Stimulated activated naive CD8-positive, alpha-beta T cell treated with anti-CD3 and anti-CD28 coated beads, Interleukin-15, Interleukin-2, amounts not matched to agents 100 ng/mL and 50 ng/mL, for 24 hours (primary cell): ENCODE measurements around the gene SEMA4D.

Experiments
- H3K27ac Mint-ChIP-seq: one replicate; pipeline ENCODE4 v1.8.0; 2021; ENCODE audit warnings: mild to moderate bottlenecking, mixed read lengths
- H3K27me3 Mint-ChIP-seq: one replicate; pipeline ENCODE4 v1.8.0; 2021; ENCODE audit warnings: mixed read lengths
- H3K36me3 Mint-ChIP-seq: one replicate; pipeline ENCODE4 v1.8.0; 2021; ENCODE audit warnings: low read depth, mixed read lengths
- H3K4me1 Mint-ChIP-seq: one replicate; pipeline ENCODE4 v1.8.0; 2021; ENCODE audit warnings: low read depth, mixed read lengths
- H3K4me3 Mint-ChIP-seq: one replicate; pipeline ENCODE4 v1.8.0; 2021; ENCODE audit warnings: mild to moderate bottlenecking, mixed read lengths
- H3K9me3 Mint-ChIP-seq: one replicate; pipeline ENCODE4 v1.8.0; 2021; ENCODE audit warnings: mixed read lengths

The SEMA4D gene

DNA sequence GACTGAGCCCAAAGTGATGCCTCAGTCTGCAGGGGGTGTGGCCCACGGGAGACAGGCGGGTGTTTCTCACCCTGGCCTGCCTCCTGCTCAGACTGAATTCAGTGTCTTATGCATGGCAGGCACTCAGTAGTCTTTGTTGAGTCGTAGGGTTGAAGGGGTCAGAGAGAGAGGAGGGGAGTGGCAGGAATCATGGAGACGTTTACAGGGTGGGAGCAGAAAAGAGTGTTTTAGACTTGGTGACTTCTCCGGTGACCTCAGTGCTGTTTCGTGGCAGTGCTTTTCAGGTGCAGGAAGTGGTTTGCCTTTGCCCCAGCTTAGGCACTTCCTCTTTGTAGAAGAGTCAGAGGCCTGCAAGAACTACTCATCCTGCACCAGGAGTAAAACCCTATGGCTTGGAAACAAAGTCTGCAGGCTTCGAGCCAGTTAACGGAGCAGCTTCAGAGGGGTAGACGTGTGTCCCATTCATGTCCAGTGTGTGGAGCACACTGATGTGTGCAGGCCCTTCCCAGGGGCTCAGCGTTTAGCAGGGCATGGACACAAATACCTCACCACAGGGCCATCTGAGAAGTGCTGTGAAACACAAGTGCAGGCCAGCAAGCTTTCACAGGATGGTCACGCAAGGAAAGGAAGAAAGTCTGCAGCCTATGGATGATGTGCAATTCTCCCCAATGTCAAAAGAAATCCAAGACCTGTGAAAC is 24.5 kb upstream of the SEMA4D start:
- no peaks in the 10 kb centered on the region for H3K9me3 Mint-ChIP-seq
- H3K4me1 Mint-ChIP-seq: peaks cover 96% of the 10 kb centered on the region
- peak overlapping the region; percentile 67 for H3K4me3 Mint-ChIP-seq
- peak overlapping the region; percentile 98 for H3K27ac Mint-ChIP-seq
- no peaks in the 10 kb centered on the region for H3K27me3 Mint-ChIP-seq
- H3K36me3 Mint-ChIP-seq: no peaks in the 10 kb centered on the region

- no peaks in the 10 kb centered on the region for H3K36me3 Mint-ChIP-seq
- H3K4me1 Mint-ChIP-seq: peaks cover 75% of the 10 kb centered on the region
- no peaks in the 10 kb centered on the region for H3K27me3 Mint-ChIP-seq
- peak overlapping the region; percentile 78 for H3K27ac Mint-ChIP-seq
- H3K4me3 Mint-ChIP-seq: no peak overlapping the region
- no peaks in the 10 kb centered on the region for H3K9me3 Mint-ChIP-seq
These were observed 21.5 kb upstream of the SEMA4D start for GRCh38 chr9:89519366-89519805.

DNA sequence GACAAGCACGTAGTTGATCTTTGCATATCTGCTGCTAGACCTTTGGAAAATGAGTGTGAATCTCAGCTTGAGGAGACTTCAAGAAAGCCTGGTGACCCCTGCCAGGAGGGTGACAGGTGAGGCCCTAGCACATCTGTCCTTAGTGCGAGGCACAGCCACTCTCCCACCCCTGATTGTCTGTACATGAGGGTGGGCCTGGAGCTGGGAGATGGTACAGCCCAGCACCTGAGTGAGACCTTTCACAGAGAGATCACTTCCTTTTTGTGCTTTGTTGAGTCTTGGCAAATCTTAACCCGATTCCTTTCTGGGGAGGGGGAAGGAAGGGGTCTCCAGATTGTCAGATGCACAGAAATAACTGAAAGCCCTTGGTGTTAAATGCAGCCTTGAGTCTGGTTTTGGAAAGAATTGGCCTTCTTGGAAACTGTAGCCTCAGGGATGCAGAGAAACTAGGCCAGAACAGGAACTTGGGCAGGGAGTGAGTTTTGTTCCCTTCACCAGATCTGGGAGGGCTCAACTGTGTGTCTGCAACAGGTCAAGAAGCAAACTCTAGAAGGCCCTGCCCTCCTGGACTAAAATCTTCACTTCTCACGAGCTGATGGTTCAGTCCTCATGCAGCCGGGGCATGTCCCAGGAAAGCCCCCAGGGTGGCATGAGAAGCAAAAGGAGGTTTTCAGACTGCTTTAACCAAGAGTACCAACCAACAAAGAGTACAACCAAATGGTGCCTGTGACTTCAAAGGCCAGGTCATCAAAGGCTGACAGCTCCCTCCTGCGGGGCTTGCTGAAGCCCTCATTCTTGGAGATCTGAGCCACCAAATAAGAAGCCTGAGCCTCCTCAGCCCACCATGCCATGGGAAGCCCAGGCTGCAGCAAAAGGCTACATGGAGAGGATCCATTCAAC is 20.8 kb upstream of the SEMA4D start:
- no peaks in the 10 kb centered on the region for H3K27me3 Mint-ChIP-seq
- H3K4me3 Mint-ChIP-seq: no peak overlapping the region
- H3K9me3 Mint-ChIP-seq: no peaks in the 10 kb centered on the region
- H3K27ac Mint-ChIP-seq: peak overlapping the region; percentile 78
- no peaks in the 10 kb centered on the region for H3K36me3 Mint-ChIP-seq
- H3K4me1 Mint-ChIP-seq: peaks cover 72% of the 10 kb centered on the region

DNA sequence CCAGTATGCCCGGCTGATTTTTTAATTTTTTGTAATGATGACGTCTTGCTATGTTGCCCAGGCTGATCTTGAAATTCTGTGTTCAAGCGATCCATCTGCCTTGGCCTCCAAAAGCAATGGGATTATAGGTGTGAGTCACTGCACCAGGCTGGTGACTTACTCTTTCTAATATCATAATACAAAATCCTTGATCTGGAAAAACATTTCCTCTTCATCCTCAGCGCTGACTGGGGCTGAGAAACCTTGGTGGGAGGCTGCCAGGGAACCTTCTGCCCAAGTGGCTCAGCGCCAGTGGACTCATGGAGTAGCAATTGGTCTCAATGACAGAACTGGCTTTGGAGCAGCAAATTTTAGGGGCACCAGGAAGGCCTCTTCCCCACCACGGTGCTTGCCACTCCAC is 17.5 kb upstream of the SEMA4D start:
- Mint-ChIP-seq H3K27ac (no peak overlapping the region), H3K9me3 (no peaks in the 10 kb centered on the region), H3K36me3 (no peaks in the 10 kb centered on the region), H3K27me3 (no peaks in the 10 kb centered on the region), H3K4me1 (peaks cover 57% of the 10 kb centered on the region), H3K4me3 (no peak overlapping the region)

DNA sequence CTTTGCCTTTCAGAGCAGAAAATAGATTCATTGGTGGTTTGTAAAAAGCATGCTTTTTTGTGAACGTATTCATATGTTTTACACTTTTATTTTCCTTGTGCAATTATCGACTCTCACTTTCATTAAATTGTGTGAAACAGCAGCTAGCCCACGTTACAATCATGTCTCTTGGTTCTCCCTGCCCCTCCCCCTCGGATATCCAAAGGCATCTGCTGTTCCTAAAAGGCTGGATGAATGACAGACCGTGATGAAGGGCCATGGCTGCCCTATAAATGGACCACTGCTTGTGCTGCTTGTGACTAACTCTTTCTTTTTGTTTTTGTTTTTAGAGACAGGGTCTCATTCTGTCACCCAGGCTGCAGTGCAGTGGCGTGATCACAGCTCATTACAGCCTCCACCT is 17.0 kb upstream of the SEMA4D start:
- Mint-ChIP-seq H3K9me3 (no peaks in the 10 kb centered on the region), H3K36me3 (no peaks in the 10 kb centered on the region), H3K4me1 (peaks cover 57% of the 10 kb centered on the region), H3K27me3 (no peaks in the 10 kb centered on the region), H3K27ac (no peak overlapping the region), H3K4me3 (no peak overlapping the region)

DNA sequence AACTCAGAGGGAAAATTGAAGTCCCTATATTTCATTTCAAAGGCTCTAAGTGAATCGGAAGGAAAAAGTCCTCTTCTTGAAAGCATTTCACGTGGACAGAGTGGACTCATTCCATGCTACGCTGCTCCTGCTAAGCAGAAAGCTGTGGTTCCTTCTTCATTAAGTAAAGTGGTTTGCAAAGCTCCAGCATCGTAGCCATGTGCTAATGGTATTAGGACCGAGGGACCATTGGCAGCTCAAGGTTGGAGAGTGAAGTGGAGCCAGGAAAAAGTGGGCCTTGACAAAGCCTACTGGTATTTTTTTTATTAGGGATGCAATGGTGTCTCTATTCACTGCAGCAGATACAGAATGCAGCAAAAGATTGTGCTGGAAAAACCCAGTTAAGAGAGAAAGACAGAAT is 16.4 kb upstream of the SEMA4D start:
- Mint-ChIP-seq H3K27me3 (no peaks in the 10 kb centered on the region), H3K4me3 (no peak overlapping the region), H3K36me3 (no peaks in the 10 kb centered on the region), H3K27ac (no peak overlapping the region), H3K4me1 (peaks cover 57% of the 10 kb centered on the region), H3K9me3 (no peaks in the 10 kb centered on the region)

- H3K4me3 Mint-ChIP-seq: no peak overlapping the region
- no peak overlapping the region for H3K27ac Mint-ChIP-seq
- no peaks in the 10 kb centered on the region for H3K9me3 Mint-ChIP-seq
- no peaks in the 10 kb centered on the region for H3K27me3 Mint-ChIP-seq
- H3K4me1 Mint-ChIP-seq: peaks cover 57% of the 10 kb centered on the region
- H3K36me3 Mint-ChIP-seq: no peaks in the 10 kb centered on the region
These were observed 15.9 kb upstream of the SEMA4D start for GRCh38 chr9:89513837-89514236.

- no peaks in the 10 kb centered on the region for H3K9me3 Mint-ChIP-seq
- no peak overlapping the region for H3K4me3 Mint-ChIP-seq
- H3K4me1 Mint-ChIP-seq: peaks cover 58% of the 10 kb centered on the region
- H3K27ac Mint-ChIP-seq: no peak overlapping the region
- no peaks in the 10 kb centered on the region for H3K27me3 Mint-ChIP-seq
- H3K36me3 Mint-ChIP-seq: no peaks in the 10 kb centered on the region
These were observed 14.5 kb upstream of the SEMA4D start for GRCh38 chr9:89512382-89512781.

DNA sequence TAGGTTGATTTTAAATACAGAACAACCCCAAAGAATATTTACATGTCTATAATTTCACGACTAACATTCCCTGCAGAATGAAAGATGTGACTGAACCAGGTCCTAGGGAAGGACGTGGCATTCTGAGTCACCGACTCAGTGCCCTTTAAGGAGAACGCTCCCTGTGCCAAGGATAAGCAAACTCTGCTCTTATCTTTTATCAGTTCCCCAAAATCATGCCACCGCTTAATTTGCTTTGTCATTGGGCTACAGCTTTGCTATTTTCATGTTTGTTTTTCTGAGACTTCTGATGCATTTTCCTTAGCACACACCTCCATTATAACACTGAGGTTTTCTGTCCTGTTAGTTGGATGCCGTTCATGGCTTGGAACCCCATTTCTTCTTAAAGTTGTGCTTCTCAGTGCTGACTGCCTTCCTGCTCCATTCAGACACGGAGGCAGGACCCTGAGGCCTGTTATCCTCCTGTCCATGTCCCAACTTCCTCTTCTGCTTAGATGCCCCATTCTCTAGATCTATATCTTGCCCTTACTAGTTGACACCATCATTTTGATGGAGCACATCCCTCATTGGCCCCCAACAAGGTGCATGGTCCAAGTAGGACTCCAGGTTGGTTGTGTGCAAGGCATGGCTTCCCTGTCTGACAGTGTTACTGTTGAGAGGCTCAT is 11.2 kb upstream of the SEMA4D start:
- Mint-ChIP-seq H3K27me3 (no peaks in the 10 kb centered on the region), H3K9me3 (no peaks in the 10 kb centered on the region), H3K4me1 (peaks cover 68% of the 10 kb centered on the region), H3K4me3 (no peak overlapping the region), H3K27ac (peak overlapping the region; percentile 34), H3K36me3 (no peaks in the 10 kb centered on the region)

DNA sequence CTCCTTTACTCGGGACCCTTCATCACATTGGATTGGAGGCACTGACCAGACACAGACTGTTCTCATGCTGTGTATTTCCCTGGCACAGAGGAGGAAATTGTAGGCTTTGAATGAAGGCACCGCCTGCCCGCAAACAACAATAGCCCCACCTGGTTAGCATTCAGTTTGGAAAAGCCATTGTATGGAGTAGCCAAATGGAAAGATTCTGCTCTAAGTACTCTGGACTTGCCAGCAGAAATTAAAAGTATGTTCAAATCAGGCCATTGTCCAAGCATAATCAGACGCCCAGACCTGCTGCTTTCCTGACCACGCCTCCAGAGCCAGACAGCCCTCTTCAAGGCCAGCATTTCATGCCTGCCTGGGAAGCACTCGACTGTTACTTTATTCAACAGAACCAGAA is 8.0 kb upstream of the SEMA4D start:
- Mint-ChIP-seq H3K36me3 (no peaks in the 10 kb centered on the region), H3K27me3 (no peaks in the 10 kb centered on the region), H3K9me3 (no peaks in the 10 kb centered on the region), H3K4me3 (no peak overlapping the region), H3K27ac (no peak overlapping the region), H3K4me1 (peaks cover 82% of the 10 kb centered on the region)

- Mint-ChIP-seq H3K4me1 (peaks cover 80% of the 10 kb centered on the region), H3K27ac (no peak overlapping the region), H3K36me3 (no peaks in the 10 kb centered on the region), H3K9me3 (no peaks in the 10 kb centered on the region), H3K27me3 (no peaks in the 10 kb centered on the region), H3K4me3 (no peak overlapping the region)
These were observed 7.1 kb upstream of the SEMA4D start for GRCh38 chr9:89505048-89505447.

DNA sequence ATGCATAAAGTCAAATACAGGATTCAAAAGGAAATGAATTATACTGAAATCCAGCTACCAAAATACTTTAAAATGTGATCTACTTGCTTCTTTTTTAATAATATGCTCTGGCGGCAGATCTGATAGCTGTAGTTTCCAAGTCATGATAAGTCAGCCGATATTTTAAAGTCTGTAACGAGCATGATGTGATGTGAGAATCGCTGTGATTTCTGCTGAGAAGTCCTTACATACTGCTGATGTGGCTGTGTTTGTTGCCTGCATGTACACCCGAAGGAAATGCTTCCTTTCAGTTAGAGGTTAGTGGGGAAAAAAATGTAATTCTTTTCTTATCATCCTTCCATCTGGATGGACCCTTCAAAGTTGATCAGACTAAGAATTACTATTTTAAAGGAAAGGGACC is 4.8 kb upstream of the SEMA4D start:
- no peaks in the 10 kb centered on the region for H3K27me3 Mint-ChIP-seq
- H3K4me3 Mint-ChIP-seq: peak overlapping the region; percentile 67
- H3K4me1 Mint-ChIP-seq: peaks cover 77% of the 10 kb centered on the region
- no peaks in the 10 kb centered on the region for H3K36me3 Mint-ChIP-seq
- peak overlapping the region; percentile 88 for H3K27ac Mint-ChIP-seq
- no peaks in the 10 kb centered on the region for H3K9me3 Mint-ChIP-seq

- peaks cover under 1% of the 10 kb centered on the region for H3K36me3 Mint-ChIP-seq
- H3K27ac Mint-ChIP-seq: peak overlapping the region; percentile 88
- H3K4me1 Mint-ChIP-seq: peaks cover 71% of the 10 kb centered on the region
- H3K4me3 Mint-ChIP-seq: peak overlapping the region; percentile 67
- no peaks in the 10 kb centered on the region for H3K9me3 Mint-ChIP-seq
- no peaks in the 10 kb centered on the region for H3K27me3 Mint-ChIP-seq
These were observed 4.2 kb upstream of the SEMA4D start for GRCh38 chr9:89502038-89502601.

DNA sequence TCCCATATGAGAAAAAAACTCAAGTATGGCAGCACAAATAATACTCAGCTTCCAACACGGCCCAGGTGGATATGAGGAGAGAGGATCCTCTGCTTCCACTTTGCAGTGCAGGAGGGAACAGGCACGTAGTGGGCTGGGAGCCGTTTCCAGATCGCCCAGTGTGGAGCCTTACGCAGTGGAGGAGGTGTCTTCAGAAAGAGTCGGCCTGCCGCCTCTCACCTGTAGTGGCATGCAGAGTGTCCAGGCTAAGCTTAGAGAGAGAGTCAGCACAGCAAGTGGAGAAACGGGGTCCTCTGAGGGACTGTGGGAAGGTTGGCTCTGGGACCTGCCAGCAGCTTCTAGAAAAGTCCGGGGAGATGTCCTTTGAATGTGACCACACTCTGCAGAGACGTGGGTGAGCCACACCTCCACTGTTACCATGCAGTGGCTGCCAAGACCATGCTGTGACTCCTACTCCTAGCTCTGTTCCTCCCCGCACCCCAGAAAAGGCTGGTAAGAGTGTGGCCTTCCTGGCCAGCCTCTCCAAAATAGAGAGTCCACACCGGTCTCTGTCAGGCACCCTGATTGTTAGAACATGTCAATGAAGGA is 3.5 kb upstream of the SEMA4D start:
- H3K27me3 Mint-ChIP-seq: no peaks in the 10 kb centered on the region
- no peaks in the 10 kb centered on the region for H3K9me3 Mint-ChIP-seq
- no peak overlapping the region for H3K4me3 Mint-ChIP-seq
- H3K36me3 Mint-ChIP-seq: peaks cover 8% of the 10 kb centered on the region
- H3K4me1 Mint-ChIP-seq: peaks cover 71% of the 10 kb centered on the region
- H3K27ac Mint-ChIP-seq: peak overlapping the region; percentile 88
